PFSK-1 (cell line): ENCODE data around the gene PCDHB4.

Experiments
- POLR2AphosphoS5 ChIP-seq: IDR thresholded peaks from 2 replicates; pipeline ENCODE4 v1.6.1; 2012; ENCODE audit warnings: low read depth, mild to moderate bottlenecking, control low read depth, low read length, moderate library complexity
- SIN3A ChIP-seq: IDR thresholded peaks from 2 replicates; pipeline ENCODE4 v1.6.1; 2012; ENCODE audit warnings: mild to moderate bottlenecking, low read length, moderate library complexity, borderline replicate concordance; ENCODE audit not compliant: insufficient read depth
- TAF1 ChIP-seq: IDR thresholded peaks from 2 replicates; pipeline ENCODE4 v1.6.1; 2012; ENCODE audit warnings: low read length, control low read depth, borderline replicate concordance; ENCODE audit not compliant: insufficient read depth
- TF ChIP-seq, protein P1 (sequence below), 2 experiments: IDR thresholded peaks; 2 replicates each; pipeline versions ENCODE4 v1.6.1 to v1.8.0; 2011 to 2012; ENCODE audit warnings: low read depth in 2 of 2, low read length in 2 of 2, control low read depth in 1 of 2, inconsistent platforms in 1 of 2, mild to moderate bottlenecking in 1 of 2, moderate library complexity in 1 of 2; ENCODE audit not compliant: insufficient read depth in 1 of 2

- TF ChIP-seq TAF1 (no peak), POLR2AphosphoS5 (no peak), SIN3A (no peak)
- TF ChIP-seq, protein P1, sequence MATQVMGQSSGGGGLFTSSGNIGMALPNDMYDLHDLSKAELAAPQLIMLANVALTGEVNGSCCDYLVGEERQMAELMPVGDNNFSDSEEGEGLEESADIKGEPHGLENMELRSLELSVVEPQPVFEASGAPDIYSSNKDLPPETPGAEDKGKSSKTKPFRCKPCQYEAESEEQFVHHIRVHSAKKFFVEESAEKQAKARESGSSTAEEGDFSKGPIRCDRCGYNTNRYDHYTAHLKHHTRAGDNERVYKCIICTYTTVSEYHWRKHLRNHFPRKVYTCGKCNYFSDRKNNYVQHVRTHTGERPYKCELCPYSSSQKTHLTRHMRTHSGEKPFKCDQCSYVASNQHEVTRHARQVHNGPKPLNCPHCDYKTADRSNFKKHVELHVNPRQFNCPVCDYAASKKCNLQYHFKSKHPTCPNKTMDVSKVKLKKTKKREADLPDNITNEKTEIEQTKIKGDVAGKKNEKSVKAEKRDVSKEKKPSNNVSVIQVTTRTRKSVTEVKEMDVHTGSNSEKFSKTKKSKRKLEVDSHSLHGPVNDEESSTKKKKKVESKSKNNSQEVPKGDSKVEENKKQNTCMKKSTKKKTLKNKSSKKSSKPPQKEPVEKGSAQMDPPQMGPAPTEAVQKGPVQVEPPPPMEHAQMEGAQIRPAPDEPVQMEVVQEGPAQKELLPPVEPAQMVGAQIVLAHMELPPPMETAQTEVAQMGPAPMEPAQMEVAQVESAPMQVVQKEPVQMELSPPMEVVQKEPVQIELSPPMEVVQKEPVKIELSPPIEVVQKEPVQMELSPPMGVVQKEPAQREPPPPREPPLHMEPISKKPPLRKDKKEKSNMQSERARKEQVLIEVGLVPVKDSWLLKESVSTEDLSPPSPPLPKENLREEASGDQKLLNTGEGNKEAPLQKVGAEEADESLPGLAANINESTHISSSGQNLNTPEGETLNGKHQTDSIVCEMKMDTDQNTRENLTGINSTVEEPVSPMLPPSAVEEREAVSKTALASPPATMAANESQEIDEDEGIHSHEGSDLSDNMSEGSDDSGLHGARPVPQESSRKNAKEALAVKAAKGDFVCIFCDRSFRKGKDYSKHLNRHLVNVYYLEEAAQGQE (IDR thresholded peaks at IDR 0.05; ENCODE audit: insufficient read depth in 1 of 2, low read depth in 2 of 2, low read length in 2 of 2) = no peak
Observed at GRCh38 chr5:141121985-141122384, 367 bp downstream of the PCDHB4 start.
